ENCODE data around the gene SULT1A3.
"Not testable (repeated sequence)": the region's sequence is repeated elsewhere in the genome, so short reads cannot be mapped to it uniquely, and the experiment has no call there.

DNA sequence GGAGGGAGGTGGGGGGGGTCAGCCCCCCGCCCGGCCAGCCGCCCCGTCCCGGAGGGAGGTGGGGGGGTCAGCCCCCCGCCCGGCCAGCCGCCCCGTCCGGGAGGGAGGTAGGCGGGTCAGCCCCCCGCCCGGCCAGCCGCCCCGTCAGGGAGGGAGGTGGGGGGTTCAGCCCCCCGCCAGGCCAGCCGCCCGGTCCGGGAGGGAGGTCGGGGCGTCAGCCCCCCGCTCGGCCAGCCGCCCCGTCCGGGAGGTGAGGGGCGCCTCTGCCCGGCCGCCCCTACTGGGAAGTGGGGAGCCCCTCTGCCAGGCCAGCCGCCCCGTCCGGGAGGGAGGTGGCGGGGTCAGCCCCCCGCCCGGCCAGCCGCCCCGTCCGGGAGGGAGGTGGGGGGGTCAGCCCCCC, 29.6 kb upstream of the SULT1A3 start:
- TF ChIP-seq, protein P1, sequence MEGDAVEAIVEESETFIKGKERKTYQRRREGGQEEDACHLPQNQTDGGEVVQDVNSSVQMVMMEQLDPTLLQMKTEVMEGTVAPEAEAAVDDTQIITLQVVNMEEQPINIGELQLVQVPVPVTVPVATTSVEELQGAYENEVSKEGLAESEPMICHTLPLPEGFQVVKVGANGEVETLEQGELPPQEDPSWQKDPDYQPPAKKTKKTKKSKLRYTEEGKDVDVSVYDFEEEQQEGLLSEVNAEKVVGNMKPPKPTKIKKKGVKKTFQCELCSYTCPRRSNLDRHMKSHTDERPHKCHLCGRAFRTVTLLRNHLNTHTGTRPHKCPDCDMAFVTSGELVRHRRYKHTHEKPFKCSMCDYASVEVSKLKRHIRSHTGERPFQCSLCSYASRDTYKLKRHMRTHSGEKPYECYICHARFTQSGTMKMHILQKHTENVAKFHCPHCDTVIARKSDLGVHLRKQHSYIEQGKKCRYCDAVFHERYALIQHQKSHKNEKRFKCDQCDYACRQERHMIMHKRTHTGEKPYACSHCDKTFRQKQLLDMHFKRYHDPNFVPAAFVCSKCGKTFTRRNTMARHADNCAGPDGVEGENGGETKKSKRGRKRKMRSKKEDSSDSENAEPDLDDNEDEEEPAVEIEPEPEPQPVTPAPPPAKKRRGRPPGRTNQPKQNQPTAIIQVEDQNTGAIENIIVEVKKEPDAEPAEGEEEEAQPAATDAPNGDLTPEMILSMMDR (IDR thresholded peaks at IDR 0.05; ENCODE audit: borderline replicate concordance, extremely low read depth, low read length, poor library complexity, severe bottlenecking), result not testable (repeated sequence)
- not testable (repeated sequence) for TF ChIP-seq EZH2 (IDR thresholded peaks at IDR 0.05; ENCODE audit: borderline replicate concordance, low read depth, low read length, severe bottlenecking)
